Body of pancreas (tissue), 4 donors: ENCODE measurements around the gene MAP1S. TPM values are rescaled to one million over a fixed set of nuclear protein-coding genes. Genes with fewer than 3 reads are reported as not detected.

ENCODE experiments used
- ATAC-seq: fragments of 150-250 bp; one replicate; pipeline ENCODE4 v1.9.1; 2016
- DNase-seq, 4 donors: peaks; one replicate each; pipeline ENCODE4 v3.0.0-alpha.2; 2019
- H3K27ac ChIP-seq, 4 donors: fragments of 200-600 bp; sonication (generic); 1 replicate in 3 of 4; 2 replicates in 1 of 4; pipeline versions ENCODE4 v1.5.1 to v1.6.1; 2016 to 2019; ENCODE audit warnings: mild to moderate bottlenecking in 1 of 4, mixed read lengths in 1 of 4, moderate library complexity in 1 of 4
- H3K27me3 ChIP-seq, 2 donors: fragments of 200-600 bp; sonication (generic); one replicate each; pipeline ENCODE4 v1.6.0; 2016; ENCODE audit warnings: mild to moderate bottlenecking in 1 of 2
- H3K36me3 ChIP-seq, 2 donors: fragments of 200-600 bp; sonication (generic); replicated peaks in 1 of 2; 2 replicates each; pipeline ENCODE4 v1.5.1; 2016; ENCODE audit warnings: low read depth in 2 of 2; ENCODE audit not compliant: insufficient read depth in 1 of 2
- H3K4me1 ChIP-seq: fragments of 200-600 bp; sonication (generic); one replicate; pipeline ENCODE4 v1.6.0; 2016
- H3K4me3 ChIP-seq, 2 donors: fragments of 200-600 bp; sonication (generic); 1 replicate in 1 of 2; 2 replicates in 1 of 2; pipeline ENCODE4 v1.5.1; 2016 to 2019
- H3K9me3 ChIP-seq, 3 donors: fragments of 200-600 bp; sonication (generic); 1 replicate in 2 of 3; 2 replicates in 1 of 3; pipeline ENCODE4 v1.5.1; 2016
- POLR2A ChIP-seq, 3 donors: fragments of 450-650 bp; IDR thresholded peaks; one replicate each; pipeline ENCODE4 v1.6.1; 2016; ENCODE audit warnings: antibody characterized with exemption in 3 of 3, mild to moderate bottlenecking in 2 of 3
- WGBS, 2 donors: methylation state at CpG; one replicate each; pipeline ENCODE4 v1.1.5; 2017; 5-methylcytosine and 5-hydroxymethylcytosine counted together
- intact Hi-C: fragments of 100-400 bp; cut with DNase I; formaldehyde crosslinking; loops from one replicate; pipeline ENCODE4 v1.15.1; 2023
- total RNA-seq, 2 donors: library from RNA; depleted of rRNA; stranded (reverse); fragments of >200 nt; gene quantifications; one replicate each; pipeline ENCODE4 v1.1.0, GENCODE V29; 2016
- TF ChIP-seq, protein P1 (sequence below), 7 experiments: fragments of 450-650 bp in 4 of 7; fragments of 200-600 bp in 3 of 7; sonication (generic) in 3 of 7; IDR thresholded peaks; one replicate each; pipeline ENCODE4 v1.5.1; 2016 to 2019; ENCODE audit warnings: antibody characterized with exemption in 7 of 7

The MAP1S gene
- total RNA-seq, 2 donors from 2014 or later = 37.1 to 53.4 TPM

DNA sequence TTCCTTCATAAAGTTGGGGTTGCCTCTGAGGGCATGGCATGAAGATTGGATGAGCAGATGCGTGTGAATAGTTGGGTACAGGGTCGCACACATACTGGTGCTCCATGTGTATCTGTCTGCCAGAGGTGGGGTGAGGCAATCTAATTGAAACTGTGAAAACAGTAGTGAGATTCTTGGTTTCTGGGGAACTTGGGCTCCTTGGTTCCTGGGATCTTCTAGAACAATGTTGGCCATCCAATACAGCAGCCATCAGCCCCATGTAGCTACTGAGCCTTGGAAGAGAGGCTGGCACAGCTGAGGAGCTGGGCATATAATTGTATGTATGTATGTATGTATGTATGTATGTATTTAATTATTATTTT, 32.6 kb downstream of the MAP1S start:
- Histone ChIP-seq H3K27ac (peak overlapping the region in 1 of 4 donors; percentile 29), H3K4me1 (peaks cover 12% of the 10 kb centered on the region), H3K36me3 (no peaks in the 10 kb centered on the region), H3K9me3 (no peaks in the 10 kb centered on the region), H3K4me3 (no peak overlapping the region), H3K27me3 (no peaks in the 10 kb centered on the region)
- no peak for ATAC-seq
- WGBS, 2 donors = 56 to 58% methylated on average over 2 of the region's 2 CpGs
- intact Hi-C loops = no loop called here
- TF ChIP-seq POLR2A (IDR thresholded peaks at IDR 0.05) = no peak
- TF ChIP-seq, protein P1, sequence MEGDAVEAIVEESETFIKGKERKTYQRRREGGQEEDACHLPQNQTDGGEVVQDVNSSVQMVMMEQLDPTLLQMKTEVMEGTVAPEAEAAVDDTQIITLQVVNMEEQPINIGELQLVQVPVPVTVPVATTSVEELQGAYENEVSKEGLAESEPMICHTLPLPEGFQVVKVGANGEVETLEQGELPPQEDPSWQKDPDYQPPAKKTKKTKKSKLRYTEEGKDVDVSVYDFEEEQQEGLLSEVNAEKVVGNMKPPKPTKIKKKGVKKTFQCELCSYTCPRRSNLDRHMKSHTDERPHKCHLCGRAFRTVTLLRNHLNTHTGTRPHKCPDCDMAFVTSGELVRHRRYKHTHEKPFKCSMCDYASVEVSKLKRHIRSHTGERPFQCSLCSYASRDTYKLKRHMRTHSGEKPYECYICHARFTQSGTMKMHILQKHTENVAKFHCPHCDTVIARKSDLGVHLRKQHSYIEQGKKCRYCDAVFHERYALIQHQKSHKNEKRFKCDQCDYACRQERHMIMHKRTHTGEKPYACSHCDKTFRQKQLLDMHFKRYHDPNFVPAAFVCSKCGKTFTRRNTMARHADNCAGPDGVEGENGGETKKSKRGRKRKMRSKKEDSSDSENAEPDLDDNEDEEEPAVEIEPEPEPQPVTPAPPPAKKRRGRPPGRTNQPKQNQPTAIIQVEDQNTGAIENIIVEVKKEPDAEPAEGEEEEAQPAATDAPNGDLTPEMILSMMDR (IDR thresholded peaks at IDR 0.05) = no peak
- no peak for DNase-seq

DNA sequence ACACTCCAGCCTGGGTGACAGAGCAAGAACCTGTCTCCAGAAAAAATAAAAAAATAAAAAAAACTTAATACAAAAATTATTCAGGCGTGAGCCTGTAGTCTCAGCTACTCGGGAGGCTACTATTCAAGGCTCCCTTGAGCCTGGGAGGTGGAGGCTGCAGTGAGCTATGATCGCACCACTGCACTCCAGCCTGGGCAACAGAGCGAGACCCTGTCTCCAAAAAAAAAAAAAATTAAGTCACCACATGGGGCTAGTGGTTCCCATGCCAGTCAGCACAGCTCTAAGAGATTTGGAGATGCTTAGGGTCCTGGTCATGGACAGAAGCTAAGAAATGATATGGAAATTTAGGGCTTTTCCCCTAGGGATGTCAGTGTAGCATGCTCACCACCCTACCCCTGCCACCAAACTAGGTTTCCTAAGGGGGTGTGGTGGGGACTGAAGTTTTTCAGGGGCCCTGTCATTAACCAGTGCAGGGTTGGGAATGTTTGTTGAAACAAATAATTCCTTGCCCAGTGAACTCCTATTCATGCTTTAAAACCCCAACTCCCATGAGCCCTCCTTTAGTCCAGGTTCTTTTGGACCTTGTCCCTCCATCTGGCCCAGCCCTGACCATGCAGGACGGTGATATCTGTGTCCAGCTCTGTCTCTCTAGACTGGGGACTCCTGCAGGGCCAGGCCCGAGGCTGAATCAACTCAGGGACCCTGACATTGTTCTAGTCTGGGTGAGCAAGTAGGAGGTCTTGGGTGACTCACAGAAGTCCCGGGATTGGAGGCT, 33.8 kb downstream of the MAP1S start:
- intact Hi-C loops = no loop called here
- no peaks in the 10 kb centered on the region for H3K9me3 ChIP-seq
- peaks cover 10% of the 10 kb centered on the region for H3K4me1 ChIP-seq
- no peaks in the 10 kb centered on the region for H3K27me3 ChIP-seq
- DNase-seq (no peak), ATAC-seq (no peak)
- no peak overlapping the region for H3K27ac ChIP-seq
- H3K36me3 ChIP-seq = no peaks in the 10 kb centered on the region
- no peak overlapping the region for H3K4me3 ChIP-seq
- TF ChIP-seq POLR2A (IDR thresholded peaks at IDR 0.05) = no peak
- TF ChIP-seq, protein P1 (IDR thresholded peaks at IDR 0.05) = no peak
- WGBS, 2 donors = 73 to 81% methylated on average over 7 of the region's 7 CpGs

DNA sequence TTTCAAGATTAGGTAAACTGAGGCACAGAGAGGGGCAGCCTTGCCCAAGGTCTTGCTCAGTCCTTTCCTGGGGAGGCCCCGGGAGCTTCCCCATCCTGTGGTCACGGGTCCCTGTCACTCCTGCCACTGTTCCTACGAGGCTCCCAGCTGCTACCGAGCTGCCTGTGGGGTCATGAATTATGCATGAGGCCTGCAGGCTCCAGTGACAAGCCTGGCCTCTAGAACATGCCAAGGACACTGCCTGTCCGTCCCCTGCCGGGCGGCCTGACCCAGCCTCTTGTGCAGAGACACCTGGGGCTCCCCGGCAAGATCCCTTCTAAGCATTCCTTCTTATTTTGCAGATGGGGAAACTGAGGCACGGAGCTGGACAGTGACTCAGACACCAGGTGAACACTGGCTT, 34.7 kb downstream of the MAP1S start:
- DNase-seq (no peak), ATAC-seq (no peak)
- Histone ChIP-seq H3K9me3 (no peaks in the 10 kb centered on the region), H3K27me3 (no peaks in the 10 kb centered on the region), H3K4me3 (no peak overlapping the region), H3K36me3 (no peaks in the 10 kb centered on the region), H3K27ac (no peak overlapping the region), H3K4me1 (peaks cover 8% of the 10 kb centered on the region)
- TF ChIP-seq, protein P1 (IDR thresholded peaks at IDR 0.05) = no peak
- TF ChIP-seq POLR2A (IDR thresholded peaks at IDR 0.05) = no peak
- 30 to 36% methylated on average over 3 to 9 of the region's 9 CpGs for WGBS, 2 donors
- intact Hi-C loops = no loop called here

DNA sequence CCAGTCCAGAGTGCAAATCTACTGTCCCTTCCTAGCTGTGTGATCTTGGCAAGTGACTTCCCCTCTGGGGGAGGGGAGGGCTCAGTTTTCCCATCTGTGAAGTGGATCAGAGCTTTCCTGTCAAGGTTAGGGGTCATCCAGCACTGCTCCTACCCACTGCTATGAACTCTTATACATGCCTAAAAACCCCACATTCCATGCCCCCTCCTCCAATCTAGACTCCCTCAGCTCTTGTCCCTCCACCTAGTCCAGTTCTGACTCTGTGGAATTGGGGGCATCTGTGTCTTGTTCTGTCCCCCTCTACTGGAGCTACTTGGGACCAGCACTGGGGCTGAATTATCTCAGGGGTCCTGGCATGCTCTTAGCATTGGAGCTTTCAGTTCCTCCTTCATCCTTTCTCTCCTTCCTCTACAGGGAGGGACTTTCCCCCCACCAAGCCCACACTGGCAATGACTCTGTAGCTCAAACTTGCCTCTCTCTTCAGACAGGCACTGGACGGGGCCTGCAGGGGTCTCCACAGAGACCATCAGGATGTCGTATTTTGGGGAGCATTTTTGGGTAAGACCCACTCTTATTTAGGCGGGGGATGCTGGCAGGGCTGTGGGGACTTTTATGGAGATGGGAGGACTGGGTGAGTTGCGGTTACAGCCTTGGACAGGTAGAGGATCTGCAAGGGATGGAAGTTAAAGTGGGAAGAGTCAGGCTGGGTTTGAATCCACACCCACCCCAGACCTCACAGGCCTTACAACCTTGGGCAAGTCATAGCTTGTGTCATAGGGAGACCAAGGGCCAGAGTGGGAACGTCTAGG, 35.6 kb downstream of the MAP1S start:
- no peak overlapping the region for H3K4me3 ChIP-seq
- 61 to 62% methylated on average over 5 of the region's 5 CpGs for WGBS, 2 donors
- H3K9me3 ChIP-seq = no peaks in the 10 kb centered on the region
- peaks cover 8% of the 10 kb centered on the region for H3K4me1 ChIP-seq
- DNase-seq (no peak), ATAC-seq (no peak)
- H3K27ac ChIP-seq = no peak overlapping the region
- no peak for TF ChIP-seq POLR2A (IDR thresholded peaks at IDR 0.05)
- TF ChIP-seq, protein P1 (IDR thresholded peaks at IDR 0.05) = no peak
- H3K27me3 ChIP-seq = no peaks in the 10 kb centered on the region
- no peaks in the 10 kb centered on the region for H3K36me3 ChIP-seq
- intact Hi-C loops = no loop called here
